ENCODE data around the gene LONRF2. TPM values are rescaled to one million over a fixed set of nuclear protein-coding genes. Genes with fewer than 3 reads are reported as not detected.

LONRF2 gene
- total RNA-seq, 3 donors from 2014 or later (not counting 1 experiment from before 2014, with no cell fraction given) = not detected

DNA sequence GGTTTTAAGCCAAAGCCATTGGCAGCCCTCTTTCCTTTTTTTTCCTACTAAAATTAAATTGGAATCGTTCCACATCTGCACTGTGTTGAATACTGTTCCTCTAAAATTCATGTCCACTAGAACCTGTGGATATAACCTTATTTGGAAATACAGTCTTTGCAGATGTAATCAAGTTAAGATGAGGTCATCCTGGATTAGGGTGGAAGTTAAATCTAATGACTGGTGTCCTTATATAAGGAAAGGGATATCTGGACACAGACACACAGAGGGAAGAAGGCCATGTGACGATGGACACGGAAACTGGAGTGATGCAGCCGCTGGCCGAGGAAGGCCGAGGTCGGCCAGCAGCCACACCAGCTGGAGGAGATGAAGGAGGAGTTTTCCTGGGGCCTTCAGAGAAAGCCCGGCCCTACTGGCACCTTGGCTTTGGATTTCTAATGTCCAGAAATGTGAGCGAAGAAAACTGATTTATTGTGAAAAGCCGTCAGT, 49.4 kb downstream of the LONRF2 start:
- Mint-ChIP-seq H3K27me3 (ENCODE audit: low read depth in 2 of 2) (no peaks in the 10 kb centered on the region), H3K9me3 (no peaks in the 10 kb centered on the region), H3K36me3 (no peaks in the 10 kb centered on the region), H3K4me1 (peaks cover 12 to 15% of the 10 kb centered on the region in 2 donors), H3K4me3 (no peak overlapping the region), H3K27ac (no peak overlapping the region)
- WGBS (ENCODE audit: insufficient coverage) = 97% methylated on average over 9 of the region's 10 CpGs
- TF ChIP-seq, protein P1, sequence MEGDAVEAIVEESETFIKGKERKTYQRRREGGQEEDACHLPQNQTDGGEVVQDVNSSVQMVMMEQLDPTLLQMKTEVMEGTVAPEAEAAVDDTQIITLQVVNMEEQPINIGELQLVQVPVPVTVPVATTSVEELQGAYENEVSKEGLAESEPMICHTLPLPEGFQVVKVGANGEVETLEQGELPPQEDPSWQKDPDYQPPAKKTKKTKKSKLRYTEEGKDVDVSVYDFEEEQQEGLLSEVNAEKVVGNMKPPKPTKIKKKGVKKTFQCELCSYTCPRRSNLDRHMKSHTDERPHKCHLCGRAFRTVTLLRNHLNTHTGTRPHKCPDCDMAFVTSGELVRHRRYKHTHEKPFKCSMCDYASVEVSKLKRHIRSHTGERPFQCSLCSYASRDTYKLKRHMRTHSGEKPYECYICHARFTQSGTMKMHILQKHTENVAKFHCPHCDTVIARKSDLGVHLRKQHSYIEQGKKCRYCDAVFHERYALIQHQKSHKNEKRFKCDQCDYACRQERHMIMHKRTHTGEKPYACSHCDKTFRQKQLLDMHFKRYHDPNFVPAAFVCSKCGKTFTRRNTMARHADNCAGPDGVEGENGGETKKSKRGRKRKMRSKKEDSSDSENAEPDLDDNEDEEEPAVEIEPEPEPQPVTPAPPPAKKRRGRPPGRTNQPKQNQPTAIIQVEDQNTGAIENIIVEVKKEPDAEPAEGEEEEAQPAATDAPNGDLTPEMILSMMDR (IDR thresholded peaks at IDR 0.05) = no peak
- intact Hi-C loops (cut with micrococcal nuclease) = no loop called here
- no peaks in the 10 kb centered on the region for H3K36me3 ChIP-seq (ENCODE audit: control insufficient read depth, insufficient read depth, low read length)
- no peak overlapping the region for H3K27ac ChIP-seq (ENCODE audit: low read length)
- no peak for DNase-seq
- no peaks in the 10 kb centered on the region for H3K9me3 ChIP-seq (ENCODE audit: control insufficient read depth, insufficient read depth, low read length)
- no peaks in the 10 kb centered on the region for H3K4me1 ChIP-seq (ENCODE audit: control insufficient read depth, insufficient read depth, low read length)
- H3K4me3 ChIP-seq (ENCODE audit: low read length) = no peak overlapping the region
- ATAC-seq = no peak
- H3K27me3 ChIP-seq (ENCODE audit: control insufficient read depth, insufficient read depth, low read length) = no peaks in the 10 kb centered on the region

DNA sequence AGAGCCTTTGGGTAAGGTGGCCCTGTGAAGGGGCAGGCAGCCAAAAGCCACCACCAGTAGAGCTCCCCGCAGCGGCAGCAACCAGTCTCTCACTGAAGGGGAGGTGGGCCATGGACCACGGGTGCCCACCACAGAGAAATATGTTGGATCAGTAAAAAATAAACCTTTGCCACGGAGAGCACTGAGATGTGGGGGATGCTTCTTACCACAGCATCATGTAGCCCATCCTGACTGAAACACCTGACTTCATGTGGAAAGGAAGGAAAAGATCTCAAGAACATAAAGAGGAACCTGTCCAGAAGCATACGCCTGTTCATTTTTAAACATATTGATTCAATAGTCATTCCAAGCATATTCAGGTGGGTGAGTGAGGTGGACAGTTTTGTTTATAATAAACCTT, 51.1 kb downstream of the LONRF2 start:
- Mint-ChIP-seq H3K27me3 (ENCODE audit: low read depth in 2 of 2) (no peaks in the 10 kb centered on the region), H3K36me3 (no peaks in the 10 kb centered on the region), H3K9me3 (no peaks in the 10 kb centered on the region), H3K4me1 (peaks cover 12 to 15% of the 10 kb centered on the region in 2 donors), H3K4me3 (no peak overlapping the region), H3K27ac (no peak overlapping the region)
- H3K9me3 ChIP-seq (ENCODE audit: control insufficient read depth, insufficient read depth, low read length) = no peaks in the 10 kb centered on the region
- TF ChIP-seq, protein P1 (IDR thresholded peaks at IDR 0.05) = no peak
- WGBS (ENCODE audit: insufficient coverage) = 96% methylated on average over 3 of the region's 5 CpGs
- no peaks in the 10 kb centered on the region for H3K4me1 ChIP-seq (ENCODE audit: control insufficient read depth, insufficient read depth, low read length)
- no peak overlapping the region for H3K27ac ChIP-seq (ENCODE audit: low read length)
- no peaks in the 10 kb centered on the region for H3K36me3 ChIP-seq (ENCODE audit: control insufficient read depth, insufficient read depth, low read length)
- intact Hi-C loops (cut with micrococcal nuclease) = no loop called here
- no peaks in the 10 kb centered on the region for H3K27me3 ChIP-seq (ENCODE audit: control insufficient read depth, insufficient read depth, low read length)
- no peak for ATAC-seq
- no peak overlapping the region for H3K4me3 ChIP-seq (ENCODE audit: low read length)
- no peak for DNase-seq

DNA sequence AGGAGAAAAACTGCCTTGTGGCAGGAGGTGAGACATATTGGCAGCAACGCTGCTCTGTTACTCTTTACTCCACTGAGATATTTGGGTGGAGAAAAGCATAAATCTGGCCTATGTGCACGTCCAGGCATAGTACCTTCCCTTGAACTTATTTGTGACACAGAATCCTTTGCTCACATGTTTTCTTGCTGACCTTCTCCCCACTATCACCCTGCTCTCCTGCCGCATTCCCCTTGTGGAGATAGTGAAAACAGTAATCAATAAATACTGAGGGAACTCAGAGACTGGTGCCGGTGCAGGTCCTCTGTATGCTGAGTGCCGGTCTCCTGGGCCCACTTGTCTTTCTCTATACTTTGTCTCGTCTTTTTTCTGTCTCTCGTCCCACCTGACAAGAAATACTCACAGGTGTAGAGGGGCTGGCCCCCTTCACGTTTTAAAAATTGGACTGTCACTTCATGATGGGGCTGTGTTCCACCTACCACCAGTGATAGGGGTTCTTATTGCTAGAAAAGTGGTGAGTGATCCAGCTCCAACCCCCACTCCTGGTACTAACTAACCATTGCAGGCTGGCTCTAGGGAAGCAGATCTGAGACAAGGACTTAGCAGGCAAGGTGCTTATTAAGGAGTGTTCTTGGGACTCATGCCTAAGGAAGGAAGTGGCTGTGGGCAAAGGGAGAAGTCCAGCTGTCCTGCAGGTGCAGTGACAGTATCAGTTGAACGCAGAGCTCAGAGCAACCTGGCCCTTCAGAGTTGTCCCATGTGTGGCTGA, 51.7 kb downstream of the LONRF2 start:
- intact Hi-C loops (cut with micrococcal nuclease) = no loop called here

More for the DNA sequence above, 51.7 kb downstream of the LONRF2 start:
- Mint-ChIP-seq H3K27ac (no peak overlapping the region), H3K27me3 (ENCODE audit: low read depth in 2 of 2) (no peaks in the 10 kb centered on the region), H3K4me3 (no peak overlapping the region), H3K4me1 (peaks cover 12 to 15% of the 10 kb centered on the region in 2 donors), H3K36me3 (no peaks in the 10 kb centered on the region), H3K9me3 (no peaks in the 10 kb centered on the region)
- DNase-seq (no peak), ATAC-seq (no peak)
- Histone ChIP-seq H3K4me1 (ENCODE audit: control insufficient read depth, insufficient read depth, low read length) (no peaks in the 10 kb centered on the region), H3K36me3 (ENCODE audit: control insufficient read depth, insufficient read depth, low read length) (no peaks in the 10 kb centered on the region), H3K9me3 (ENCODE audit: control insufficient read depth, insufficient read depth, low read length) (no peaks in the 10 kb centered on the region), H3K27me3 (ENCODE audit: control insufficient read depth, insufficient read depth, low read length) (no peaks in the 10 kb centered on the region), H3K4me3 (ENCODE audit: low read length) (no peak overlapping the region), H3K27ac (ENCODE audit: low read length) (no peak overlapping the region)
- WGBS (ENCODE audit: insufficient coverage) = 91% methylated on average over 9 of the region's 9 CpGs
- TF ChIP-seq, protein P1 (IDR thresholded peaks at IDR 0.05) = no peak

All from natural killer cell (primary cell).